Activated T-cell treated with anti-CD3 and anti-CD28 coated beads, Interleukin-2, amount 50 U/mL, for 4 hours (primary cell): ENCODE results near the gene RAD51D. TPM values are rescaled to one million over a fixed set of nuclear protein-coding genes. Genes with fewer than 3 reads are reported as not detected.
"Not testable (repeated sequence)": the region's sequence is repeated elsewhere in the genome, so short reads cannot be mapped to it uniquely, and the experiment has no call there.

Experiments used
- ATAC-seq, 2 donors: fragments of 200-7000 bp; cut with Tn5 transposase; one replicate each; pipeline ENCODE4 v1.10.0; 2021
- DNase-seq: peaks from one replicate; pipeline ENCODE4 v3.0.0-alpha.2; 2020
- H3K27me3 Mint-ChIP-seq: one replicate; pipeline ENCODE4 v1.8.0; 2021; ENCODE audit warnings: low read depth, mixed read lengths
- H3K36me3 Mint-ChIP-seq: one replicate; pipeline ENCODE4 v1.8.0; 2022; ENCODE audit warnings: mixed read lengths; ENCODE audit not compliant: insufficient read depth
- H3K4me1 Mint-ChIP-seq: one replicate; pipeline ENCODE4 v1.8.0; 2021; ENCODE audit warnings: low read depth, mixed read lengths
- H3K4me3 Mint-ChIP-seq: one replicate; pipeline ENCODE4 v1.8.0; 2021; ENCODE audit warnings: mild to moderate bottlenecking, moderate library complexity, mixed read lengths
- H3K9me3 Mint-ChIP-seq: one replicate; pipeline ENCODE4 v1.8.0; 2021; ENCODE audit warnings: mixed read lengths
- total RNA-seq, 3 donors: library from RNA; stranded (reverse); gene quantifications; one replicate each; pipeline ENCODE4 v1.2.1, GENCODE V29; 2021

RAD51D gene
- total RNA-seq, 3 donors from 2014 or later: 20.6 to 24.5 (median 23.4) TPM

- DNase-seq, H3K36me3 Mint-ChIP-seq, ATAC-seq, H3K27me3 Mint-ChIP-seq, H3K9me3 Mint-ChIP-seq: not testable (repeated sequence)
- Mint-ChIP-seq H3K4me3 (peak overlapping the region; percentile 46), H3K4me1 (peaks cover 38% of the 10 kb centered on the region)
These were observed 29.0 kb downstream of the RAD51D start for GRCh38 chr17:35090707-35091106.

- peak; percentile 49 to 50 for ATAC-seq
- Mint-ChIP-seq H3K9me3 (no peaks in the 10 kb centered on the region), H3K27me3 (no peaks in the 10 kb centered on the region), H3K36me3 (peaks cover 3% of the 10 kb centered on the region), H3K4me1 (peaks cover 47% of the 10 kb centered on the region), H3K4me3 (peak overlapping the region; percentile 86)
- DNase-seq: peak; percentile 55
These were observed 29.9 kb downstream of the RAD51D start for GRCh38 chr17:35089586-35090296.

DNA sequence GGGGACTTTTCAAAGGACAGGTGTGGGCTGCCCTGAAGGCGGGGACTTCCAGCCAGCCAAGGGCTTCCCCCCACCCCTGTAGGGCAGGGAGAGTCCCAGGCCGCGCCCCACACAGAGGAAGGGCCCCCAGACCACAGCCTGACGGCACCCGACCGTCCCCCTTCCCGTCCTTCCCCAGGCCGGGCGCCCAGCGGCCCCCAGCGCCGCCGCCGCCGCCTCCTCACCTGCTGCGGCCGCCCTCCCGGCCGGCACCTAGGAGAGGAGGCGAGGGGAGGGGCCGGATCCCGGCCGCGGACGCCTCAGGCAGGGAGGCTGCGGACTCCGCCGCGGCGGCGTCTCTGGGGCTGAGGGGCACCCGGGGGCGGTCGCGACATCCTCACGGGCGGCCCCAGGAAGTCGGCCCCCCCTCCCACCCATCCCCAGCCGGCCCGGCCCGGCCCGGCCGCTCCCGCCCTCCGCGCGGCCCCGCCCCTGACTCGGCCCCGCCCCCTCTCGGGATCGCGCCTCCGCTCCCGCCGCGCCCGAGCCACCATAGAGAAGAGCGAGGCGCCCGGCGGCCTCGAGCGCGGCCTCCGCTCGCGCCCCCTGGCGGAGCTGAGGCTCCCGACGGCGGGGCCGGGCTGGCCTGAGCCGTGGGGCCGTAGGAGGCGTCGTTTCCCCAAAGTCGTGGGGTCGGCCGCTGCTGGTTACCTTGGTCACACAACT lies 30.6 kb downstream of the RAD51D start:
- Mint-ChIP-seq H3K4me3 (peak overlapping the region; percentile 93), H3K36me3 (peaks cover 3% of the 10 kb centered on the region), H3K4me1 (peaks cover 48% of the 10 kb centered on the region), H3K9me3 (no peaks in the 10 kb centered on the region), H3K27me3 (no peaks in the 10 kb centered on the region)
- peak; percentile 88 for DNase-seq
- peak; percentile 79 for ATAC-seq

- Mint-ChIP-seq H3K4me1 (peaks cover 53% of the 10 kb centered on the region), H3K36me3 (peaks cover 3% of the 10 kb centered on the region), H3K27me3 (no peaks in the 10 kb centered on the region), H3K4me3 (peak overlapping the region; percentile 93), H3K9me3 (no peaks in the 10 kb centered on the region)
- ATAC-seq: no peak
- no peak for DNase-seq
These were observed 31.2 kb downstream of the RAD51D start for GRCh38 chr17:35088356-35088880.

DNA sequence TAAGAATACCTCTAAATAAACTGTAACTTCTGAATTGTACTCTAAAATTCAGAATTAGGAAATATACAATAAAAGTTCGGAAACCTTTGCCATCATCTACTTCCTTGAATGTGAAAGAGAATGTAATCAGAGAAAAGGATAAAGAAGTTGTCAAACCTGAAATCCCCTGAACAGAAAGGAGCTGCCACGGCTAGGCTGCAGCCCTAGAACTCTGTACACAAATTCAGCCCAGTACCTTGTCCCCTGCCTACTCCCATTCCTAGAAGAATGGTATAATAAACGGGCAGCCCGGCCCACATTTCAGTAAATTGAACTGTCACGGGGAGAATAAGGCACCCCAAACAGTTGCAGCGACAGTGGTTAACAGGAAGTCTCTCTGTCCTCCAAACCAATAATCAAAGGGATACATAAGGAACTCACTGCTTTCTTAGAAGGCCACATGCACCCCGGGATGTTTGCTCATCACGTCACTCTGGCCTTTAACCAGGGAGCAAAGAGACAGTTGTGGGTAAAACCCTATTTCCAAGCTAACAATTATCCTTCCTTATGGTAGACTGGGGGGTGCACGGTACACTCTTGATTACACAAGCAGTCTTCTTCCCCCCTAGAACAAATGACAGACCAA lies 31.8 kb downstream of the RAD51D start:
- peak overlapping the region; percentile 93 for H3K4me3 Mint-ChIP-seq
- no peaks in the 10 kb centered on the region for H3K9me3 Mint-ChIP-seq
- H3K27me3 Mint-ChIP-seq: no peaks in the 10 kb centered on the region
- no peak for ATAC-seq
- peaks cover 59% of the 10 kb centered on the region for H3K4me1 Mint-ChIP-seq
- peaks cover 3% of the 10 kb centered on the region for H3K36me3 Mint-ChIP-seq
- peak; percentile 20 for DNase-seq

DNA sequence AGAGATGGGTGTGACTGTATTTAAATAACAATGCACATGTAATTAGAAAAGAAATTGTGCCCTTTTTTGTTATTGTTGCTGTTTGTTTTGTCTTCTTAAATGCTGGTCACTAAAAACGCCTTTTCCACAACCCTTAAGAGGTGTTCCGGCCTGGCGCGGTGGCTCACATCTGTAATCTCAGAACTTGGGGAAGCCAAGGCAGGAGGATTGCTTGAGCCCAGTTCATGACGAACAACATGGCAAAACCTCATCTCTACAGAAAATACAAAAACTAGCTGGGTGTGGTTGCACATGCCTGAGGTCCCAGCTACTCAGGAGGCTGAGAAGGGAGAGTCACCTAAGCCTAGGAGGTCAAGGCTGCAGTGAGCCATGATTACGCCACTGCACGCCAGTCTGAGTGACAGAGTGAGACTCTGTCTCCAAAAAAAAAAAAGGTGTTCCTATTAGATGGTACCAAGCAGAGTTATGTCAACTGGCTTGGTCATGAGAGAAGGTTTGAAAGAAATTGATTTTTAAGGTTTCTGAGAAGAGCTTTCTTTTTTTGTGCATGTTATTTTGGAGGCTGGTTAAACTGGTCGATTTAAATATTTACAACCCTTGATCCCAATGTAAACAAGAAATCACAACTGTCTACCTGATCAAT lies 32.6 kb downstream of the RAD51D start:
- peaks cover 67% of the 10 kb centered on the region for H3K4me1 Mint-ChIP-seq
- no peaks in the 10 kb centered on the region for H3K27me3 Mint-ChIP-seq
- peaks cover 3% of the 10 kb centered on the region for H3K36me3 Mint-ChIP-seq
- H3K9me3 Mint-ChIP-seq: no peaks in the 10 kb centered on the region
- H3K4me3 Mint-ChIP-seq: peak overlapping the region; percentile 93
- DNase-seq (no peak), ATAC-seq (no peak)

DNA sequence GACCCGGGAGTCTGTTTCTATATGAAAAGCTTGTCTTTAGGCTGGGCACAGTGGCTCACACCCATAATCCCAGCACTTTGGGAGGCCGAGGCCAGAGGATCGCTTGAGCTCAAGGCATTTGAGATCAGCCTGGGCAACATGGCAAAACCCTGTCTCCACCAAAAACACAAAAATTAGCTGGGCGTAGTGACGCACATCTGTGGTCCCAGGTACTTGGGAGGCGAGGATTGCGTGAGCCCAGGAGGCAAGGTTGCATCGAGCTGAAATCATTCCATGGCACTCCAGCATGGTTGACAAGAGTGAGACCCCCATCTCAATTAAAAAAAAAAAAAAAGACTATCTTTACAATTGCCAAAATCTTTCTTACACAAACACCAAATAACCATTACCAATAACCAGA lies 33.5 kb downstream of the RAD51D start:
- DNase-seq (no peak), ATAC-seq (no peak)
- peaks cover 3% of the 10 kb centered on the region for H3K36me3 Mint-ChIP-seq
- H3K4me3 Mint-ChIP-seq: peak overlapping the region; percentile 93
- H3K9me3 Mint-ChIP-seq: no peaks in the 10 kb centered on the region
- peaks cover 73% of the 10 kb centered on the region for H3K4me1 Mint-ChIP-seq
- H3K27me3 Mint-ChIP-seq: no peaks in the 10 kb centered on the region

GRCh38 chr17:35084987-35085386 lies 34.7 kb downstream of the RAD51D start:
- Mint-ChIP-seq H3K4me1 (peaks cover 77% of the 10 kb centered on the region), H3K9me3 (no peaks in the 10 kb centered on the region), H3K4me3 (peak overlapping the region; percentile 13), H3K36me3 (peaks cover 3% of the 10 kb centered on the region), H3K27me3 (no peaks in the 10 kb centered on the region)
- no peak for ATAC-seq
- DNase-seq: no peak

DNA sequence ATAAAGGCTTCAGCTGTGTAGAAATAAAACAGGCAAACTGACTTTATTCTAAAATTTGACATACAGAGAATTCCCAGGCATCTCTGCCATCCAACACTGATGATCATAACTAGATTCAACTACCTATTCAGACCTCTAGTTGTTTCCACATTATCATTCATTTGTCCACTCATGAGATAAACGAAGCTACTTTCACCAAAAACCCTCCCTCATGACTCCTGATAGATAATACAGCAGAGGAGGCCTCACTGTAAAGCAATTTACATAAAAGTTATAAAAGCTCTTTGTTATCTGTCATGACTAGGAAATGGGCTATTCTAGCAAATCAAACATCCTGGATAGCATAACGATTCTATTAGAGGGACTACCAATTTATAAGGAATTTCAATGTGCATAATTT lies 36.6 kb downstream of the RAD51D start:
- peaks cover 3% of the 10 kb centered on the region for H3K36me3 Mint-ChIP-seq
- no peak for DNase-seq
- H3K9me3 Mint-ChIP-seq: no peaks in the 10 kb centered on the region
- H3K4me3 Mint-ChIP-seq: peak overlapping the region; percentile 43
- no peaks in the 10 kb centered on the region for H3K27me3 Mint-ChIP-seq
- H3K4me1 Mint-ChIP-seq: peaks cover 82% of the 10 kb centered on the region
- ATAC-seq: no peak

DNA sequence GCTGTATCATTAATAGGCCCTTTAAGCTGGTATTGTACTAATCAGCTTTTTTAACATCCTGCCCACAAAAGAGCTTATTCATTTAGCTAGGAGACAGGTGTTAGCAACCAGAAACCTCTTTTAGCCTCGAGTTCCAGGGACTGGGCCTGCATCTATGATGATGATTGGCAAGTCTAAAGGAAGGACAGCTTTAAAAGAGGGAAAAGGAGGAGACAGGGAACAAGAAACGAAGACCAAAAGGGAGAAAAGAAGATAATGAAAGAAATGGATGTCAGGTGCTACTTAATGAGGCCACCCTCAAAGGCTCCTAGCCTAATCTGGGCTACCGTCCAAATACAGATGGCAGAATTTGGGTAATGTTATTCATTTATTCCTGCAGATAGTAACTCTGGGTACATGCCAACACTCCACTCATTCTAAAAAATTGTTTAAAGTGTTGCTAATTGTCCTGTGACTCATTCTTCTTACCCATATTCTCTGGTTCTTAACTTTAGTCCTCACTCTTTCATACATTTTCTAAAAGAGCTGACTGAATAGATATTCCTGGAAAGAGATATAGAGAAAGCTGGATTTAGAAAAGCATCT lies 37.5 kb downstream of the RAD51D start:
- Mint-ChIP-seq H3K36me3 (peaks cover 5% of the 10 kb centered on the region), H3K4me3 (peak overlapping the region; percentile 63), H3K4me1 (peaks cover 81% of the 10 kb centered on the region), H3K27me3 (no peaks in the 10 kb centered on the region), H3K9me3 (no peaks in the 10 kb centered on the region)
- ATAC-seq (peak; percentile 55 to 72), DNase-seq (no peak)

DNA sequence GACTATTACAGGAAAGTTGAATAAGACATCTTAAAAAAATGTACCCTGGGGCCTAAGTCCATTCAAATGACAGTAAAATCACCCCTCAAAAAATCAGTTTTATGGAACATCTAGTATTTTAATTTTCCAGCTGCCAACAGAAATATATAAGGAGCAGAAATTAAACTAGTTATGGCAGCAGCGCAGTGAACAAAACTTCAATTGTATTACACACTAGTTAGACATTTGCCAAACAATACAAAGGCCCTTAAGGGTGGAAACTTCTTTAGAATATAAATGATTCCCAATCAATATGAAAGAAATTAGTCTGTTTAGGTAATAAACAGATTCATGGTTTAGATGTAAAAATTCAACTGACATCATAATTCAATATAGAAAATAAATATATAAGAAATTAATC lies 38.0 kb downstream of the RAD51D start:
- Mint-ChIP-seq H3K36me3 (peaks cover 5% of the 10 kb centered on the region), H3K4me3 (no peak overlapping the region), H3K4me1 (peaks cover 80% of the 10 kb centered on the region), H3K9me3 (no peaks in the 10 kb centered on the region), H3K27me3 (no peaks in the 10 kb centered on the region)
- DNase-seq (no peak), ATAC-seq (no peak)

DNA sequence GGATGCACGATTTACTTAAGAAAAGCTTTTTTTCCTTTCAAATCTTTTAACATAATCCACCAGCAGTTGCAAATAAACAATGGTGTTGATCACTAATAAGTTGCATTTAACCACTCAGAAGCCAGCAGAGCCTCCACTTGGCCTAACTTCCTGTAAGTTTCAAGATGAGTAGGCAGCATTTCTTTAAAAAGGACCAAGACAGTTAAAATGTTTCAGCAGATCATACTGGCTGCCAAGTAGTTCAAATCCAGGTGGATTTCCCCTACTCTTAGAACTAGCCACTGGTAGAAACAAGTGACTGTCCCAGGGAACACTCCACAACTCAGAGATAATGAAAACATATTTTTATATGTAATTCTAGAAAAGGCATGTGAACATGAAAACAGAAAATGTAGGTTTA lies 39.1 kb downstream of the RAD51D start:
- Mint-ChIP-seq H3K27me3 (no peaks in the 10 kb centered on the region), H3K4me3 (no peak overlapping the region), H3K36me3 (peaks cover 5% of the 10 kb centered on the region), H3K9me3 (no peaks in the 10 kb centered on the region), H3K4me1 (peaks cover 71% of the 10 kb centered on the region)
- no peak for DNase-seq
- ATAC-seq: peak in 1 of 2 donors; percentile 19

DNA sequence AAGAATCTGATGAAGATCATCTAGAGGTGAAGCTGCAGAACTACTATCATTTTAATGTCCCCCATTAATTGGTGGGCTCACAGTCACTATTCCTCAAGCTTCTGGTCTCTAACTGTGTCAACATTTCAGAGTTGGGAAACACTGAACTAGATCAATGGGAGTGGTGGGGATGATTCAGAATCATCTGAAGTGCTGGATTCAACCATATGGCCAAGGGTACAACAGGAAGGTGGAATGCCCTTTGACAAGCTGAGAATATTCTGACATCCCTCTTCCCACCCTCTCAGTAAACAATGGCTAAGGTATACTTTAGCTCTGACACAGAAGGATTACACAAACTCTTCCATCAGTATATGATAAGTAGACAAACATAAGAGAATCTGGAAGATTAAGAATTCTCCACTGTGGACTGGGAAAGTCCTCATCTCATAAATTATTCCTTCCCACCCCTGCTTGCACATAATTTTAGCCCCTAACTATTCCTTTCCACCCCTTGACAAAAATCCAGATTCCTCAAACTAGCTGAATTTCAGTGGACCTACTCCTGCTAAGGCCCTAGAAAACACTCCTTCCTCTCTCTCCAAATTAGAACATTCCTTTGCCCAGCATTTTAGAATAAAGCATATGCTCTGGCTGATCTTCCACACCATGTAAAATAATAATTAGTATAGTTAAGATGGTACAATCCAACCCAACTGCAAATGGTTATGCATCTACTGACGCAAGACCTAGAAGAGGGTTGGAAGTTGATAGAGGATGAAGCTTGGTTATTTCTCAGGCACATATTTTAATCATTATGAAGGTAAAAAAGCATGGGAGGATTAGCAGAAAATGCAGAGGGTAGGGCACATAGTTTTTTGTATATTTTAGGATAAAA lies 39.9 kb downstream of the RAD51D start:
- peaks cover 2% of the 10 kb centered on the region for H3K36me3 Mint-ChIP-seq
- no peak overlapping the region for H3K4me3 Mint-ChIP-seq
- H3K9me3 Mint-ChIP-seq: no peaks in the 10 kb centered on the region
- no peak for DNase-seq
- no peak for ATAC-seq
- no peaks in the 10 kb centered on the region for H3K27me3 Mint-ChIP-seq
- H3K4me1 Mint-ChIP-seq: peaks cover 72% of the 10 kb centered on the region
